Bronchial epithelial cell (primary cell): Measurements from ENCODE around the gene MAST4. TPM values are rescaled to one million over a fixed set of nuclear protein-coding genes. Genes with fewer than 3 reads are reported as not detected.

ENCODE experiments used
- DNase-seq: peaks from one replicate; pipeline ENCODE4 v3.0.0-alpha.2; 2010; ENCODE audit warnings: low read depth
- FAIRE-seq: peaks from 2 replicates; lab custom pipeline; 2011; peaks lifted over from hg19 to GRCh38; lab: Jason Lieb, UNC
- H3K27me3 ChIP-seq: 2 replicates; pipeline ENCODE4 v1.5.1; 2011; ENCODE audit warnings: low read length; ENCODE audit not compliant: control insufficient read depth, insufficient read depth
- H3K36me3 ChIP-seq: 2 replicates; pipeline ENCODE4 v1.5.1; 2011; ENCODE audit warnings: low read length; ENCODE audit not compliant: control insufficient read depth, insufficient read depth
- H3K4me3 ChIP-seq: 2 replicates; pipeline ENCODE4 v1.5.1; 2011; ENCODE audit warnings: mild to moderate bottlenecking, low read depth, low read length, control low read depth
- CTCF ChIP-seq: IDR thresholded peaks from 2 replicates; pipeline ENCODE4 v1.5.1; 2011; ENCODE audit warnings: mild to moderate bottlenecking, moderate library complexity, low read length, control low read depth, inconsistent platforms; ENCODE audit not compliant: insufficient read depth, severe bottlenecking
- total RNA-seq: library from RNA; depleted of rRNA; stranded (reverse); fragments of >200 nt; gene quantifications from 2 replicates; pipeline ENCODE4 v1.2.1, GENCODE V29; 2014

Gene MAST4
- total RNA-seq, 1 donor from 2014 or later = 10.3 TPM

- FAIRE-seq (no peak), DNase-seq (peak; percentile 74)
- Histone ChIP-seq H3K4me3 (no peak overlapping the region), H3K27me3 (no peaks in the 10 kb centered on the region), H3K36me3 (peaks cover 3% of the 10 kb centered on the region)
- no peak for TF ChIP-seq CTCF
Measured at GRCh38 chr5:67059744-67060490, 463.7 kb downstream of the MAST4 start.

- TF ChIP-seq CTCF = no peak
- DNase-seq = peak; percentile 94
- no peak for FAIRE-seq
- Histone ChIP-seq H3K27me3 (no peaks in the 10 kb centered on the region), H3K4me3 (no peak overlapping the region), H3K36me3 (no peaks in the 10 kb centered on the region)
Measured at GRCh38 chr5:67061511-67061910, 465.3 kb downstream of the MAST4 start.

GRCh38 chr5:67063055-67063454 is 466.9 kb downstream of the MAST4 start:
- FAIRE-seq (no peak), DNase-seq (peak; percentile 19)

GRCh38 chr5:67063791-67064190 is 467.6 kb downstream of the MAST4 start:
- FAIRE-seq = peak; percentile 79
- no peak for TF ChIP-seq CTCF
- DNase-seq = peak; percentile 56
- Histone ChIP-seq H3K4me3 (no peak overlapping the region), H3K36me3 (peaks cover 3% of the 10 kb centered on the region), H3K27me3 (no peaks in the 10 kb centered on the region)

More at GRCh38 chr5:67063055-67063454, 466.9 kb downstream of the MAST4 start:
- TF ChIP-seq CTCF = no peak
- Histone ChIP-seq H3K27me3 (no peaks in the 10 kb centered on the region), H3K4me3 (no peak overlapping the region), H3K36me3 (peaks cover 2% of the 10 kb centered on the region)

GRCh38 chr5:67065237-67065636 is 469.0 kb downstream of the MAST4 start:
- Histone ChIP-seq H3K4me3 (no peak overlapping the region), H3K27me3 (no peaks in the 10 kb centered on the region), H3K36me3 (peaks cover 3% of the 10 kb centered on the region)
- TF ChIP-seq CTCF = no peak
- DNase-seq = no peak
- no peak for FAIRE-seq
